Neuronal stem cell (in vitro differentiated cells): ENCODE data around the gene NMNAT3.

ENCODE experiments used
- DNase-seq: peaks from one replicate; pipeline ENCODE4 v3.0.0-alpha.2; 2013; ENCODE audit warnings: low spot score
- H2AFZ ChIP-seq: one replicate; pipeline ENCODE4 v1.6.1; 2013; ENCODE audit warnings: mild to moderate bottlenecking, low read length, inconsistent platforms
- H2AK5ac ChIP-seq: 2 replicates; pipeline ENCODE4 v1.6.1; 2013; ENCODE audit warnings: low read depth, mild to moderate bottlenecking, inconsistent platforms, low read length, moderate library complexity, mixed read lengths
- H2BK120ac ChIP-seq: 2 replicates; pipeline ENCODE4 v1.6.1; 2013; ENCODE audit warnings: low read depth, mild to moderate bottlenecking, inconsistent platforms, low read length, moderate library complexity, mixed read lengths
- H2BK12ac ChIP-seq: one replicate; pipeline ENCODE4 v1.6.1; 2013; ENCODE audit warnings: low read length, inconsistent platforms
- H2BK15ac ChIP-seq: 2 replicates; pipeline ENCODE4 v1.6.1; 2013; ENCODE audit warnings: mild to moderate bottlenecking, low read length, inconsistent platforms, mixed read lengths
- H2BK5ac ChIP-seq: one replicate; pipeline ENCODE4 v1.6.1; 2013; ENCODE audit warnings: inconsistent platforms, mild to moderate bottlenecking, low read length, moderate library complexity
- H3K14ac ChIP-seq: one replicate; pipeline ENCODE4 v1.6.1; 2013; ENCODE audit warnings: low read length, inconsistent platforms
- H3K18ac ChIP-seq: 2 replicates; pipeline ENCODE4 v1.6.1; 2013; ENCODE audit warnings: low read length, inconsistent platforms
- H3K23ac ChIP-seq: 2 replicates; pipeline ENCODE4 v1.6.1; 2013; ENCODE audit warnings: low read depth, mild to moderate bottlenecking, mixed read lengths, low read length, inconsistent platforms; ENCODE audit not compliant: poor library complexity
- H3K27ac ChIP-seq: replicated peaks from 3 replicates; pipeline ENCODE4 v1.5.1; 2013; ENCODE audit warnings: low read length, inconsistent platforms
- H3K27me3 ChIP-seq, 3 experiments: 2 replicates each; pipeline ENCODE4 v1.6.1; 2013; ENCODE audit warnings: low read length in 3 of 3, mild to moderate bottlenecking in 2 of 3, inconsistent platforms in 1 of 3, low read depth in 1 of 3, mixed read lengths in 1 of 3, moderate library complexity in 1 of 3; ENCODE audit not compliant: control insufficient read depth in 3 of 3, insufficient read depth in 3 of 3
- H3K36me3 ChIP-seq, 2 donors: replicated peaks in 1 of 2; 2 replicates each; pipeline ENCODE4 v1.6.1; 2013; ENCODE audit warnings: low read length in 2 of 2; ENCODE audit not compliant: control insufficient read depth in 2 of 2, insufficient read depth in 2 of 2
- H3K4ac ChIP-seq: 2 replicates; pipeline ENCODE4 v1.6.1; 2013; ENCODE audit warnings: inconsistent platforms, mild to moderate bottlenecking, low read length, moderate library complexity
- H3K4me1 ChIP-seq, 2 donors: 1 replicate in 1 of 2; 2 replicates in 1 of 2; pipeline ENCODE4 v1.6.1; 2013; ENCODE audit warnings: low read length in 2 of 2, low read depth in 1 of 2; ENCODE audit not compliant: control insufficient read depth in 2 of 2, insufficient read depth in 1 of 2
- H3K4me2 ChIP-seq: one replicate; pipeline ENCODE4 v1.6.1; 2013; ENCODE audit warnings: mild to moderate bottlenecking, low read length, inconsistent platforms; ENCODE audit not compliant: insufficient read depth, poor library complexity, severe bottlenecking
- H3K4me3 ChIP-seq, 2 donors: 2 replicates each; pipeline ENCODE4 v1.5.1; 2013; ENCODE audit warnings: low read length in 2 of 2, mild to moderate bottlenecking in 2 of 2, inconsistent platforms in 1 of 2, moderate library complexity in 1 of 2
- H3K79me1 ChIP-seq: one replicate; pipeline ENCODE4 v1.6.1; 2013; ENCODE audit warnings: low read depth, mild to moderate bottlenecking, inconsistent platforms, low read length, moderate library complexity
- H3K9ac ChIP-seq: one replicate; pipeline ENCODE4 v1.6.1; 2013; ENCODE audit warnings: mild to moderate bottlenecking, low read depth, low read length, inconsistent platforms; ENCODE audit not compliant: poor library complexity
- H3K9me3 ChIP-seq, 2 donors: replicated peaks in 1 of 2; 2 replicates each; pipeline versions ENCODE3 to v1.6.1; 2013; ENCODE audit warnings: low read length in 2 of 2, mild to moderate bottlenecking in 2 of 2, inconsistent platforms in 1 of 2, low read depth in 1 of 2, mixed read lengths in 1 of 2, moderate library complexity in 1 of 2; ENCODE audit not compliant: control insufficient read depth in 2 of 2, insufficient read depth in 1 of 2
- H4K8ac ChIP-seq: one replicate; pipeline ENCODE4 v1.6.1; 2013; ENCODE audit warnings: low read depth, mild to moderate bottlenecking, inconsistent platforms, low read length, moderate library complexity
- H4K91ac ChIP-seq: one replicate; pipeline ENCODE4 v1.6.1; 2013; ENCODE audit warnings: low read length, low read depth, mild to moderate bottlenecking, inconsistent platforms; ENCODE audit not compliant: poor library complexity
- WGBS, 2 donors: extraction: QIAGEN DNeasy Blood & Tissue Kit; methylation state at CpG; one replicate each; pipeline ENCODE4 v1.1.7; 2013; ENCODE audit warnings: missing lambda C conversion rate in 2 of 2, mixed read lengths in 1 of 2; ENCODE audit not compliant: insufficient read length in 2 of 2, insufficient replicate concordance in 1 of 2; ENCODE audit errors: extremely low coverage in 2 of 2; 5-methylcytosine and 5-hydroxymethylcytosine counted together

The NMNAT3 gene

GRCh38 chr3:139657434-139657833, 20.3 kb downstream of the NMNAT3 start:
- H3K14ac ChIP-seq, result no peak overlapping the region
- no CpG with 5 or more reads among the region's 3 CpGs for WGBS, 2 donors
- no peaks in the 10 kb centered on the region for H3K9me3 ChIP-seq
- no peak overlapping the region for H3K27ac ChIP-seq
- H2BK120ac ChIP-seq, result no peak overlapping the region
- no peak overlapping the region for H3K18ac ChIP-seq
- H3K27me3 ChIP-seq, result peaks cover 0 to 8% (median 0%) of the 10 kb centered on the region in 3 experiments
- no peak overlapping the region for H3K4me2 ChIP-seq
- H3K9ac ChIP-seq, result no peak overlapping the region
- H2AFZ ChIP-seq, result no peak overlapping the region
- H2BK5ac ChIP-seq, result no peak overlapping the region
- no peak overlapping the region for H2AK5ac ChIP-seq
- no peaks in the 10 kb centered on the region for H3K36me3 ChIP-seq
- H4K8ac ChIP-seq, result no peak overlapping the region
- no peak overlapping the region for H3K4ac ChIP-seq
- no peak for DNase-seq
- no peak overlapping the region for H3K23ac ChIP-seq
- no peak overlapping the region for H4K91ac ChIP-seq
- no peak overlapping the region for H2BK12ac ChIP-seq
- H3K4me1 ChIP-seq, result peaks cover 0 to 4% of the 10 kb centered on the region in 2 donors
- H2BK15ac ChIP-seq, result no peak overlapping the region
- H3K4me3 ChIP-seq, result no peak overlapping the region
- H3K79me1 ChIP-seq, result no peaks in the 10 kb centered on the region

- H3K9ac ChIP-seq, result no peak overlapping the region
- WGBS, 2 donors, result no CpG with 5 or more reads among the region's 4 CpGs
- no peak overlapping the region for H3K14ac ChIP-seq
- H2BK120ac ChIP-seq, result no peak overlapping the region
- H4K91ac ChIP-seq, result no peak overlapping the region
- H3K4me2 ChIP-seq, result no peak overlapping the region
- H3K18ac ChIP-seq, result no peak overlapping the region
- no peaks in the 10 kb centered on the region for H3K79me1 ChIP-seq
- H3K4ac ChIP-seq, result no peak overlapping the region
- no peak overlapping the region for H2BK5ac ChIP-seq
- H3K4me3 ChIP-seq, result no peak overlapping the region
- no peaks in the 10 kb centered on the region for H3K9me3 ChIP-seq
- no peaks in the 10 kb centered on the region for H3K36me3 ChIP-seq
- no peak overlapping the region for H4K8ac ChIP-seq
- H2AFZ ChIP-seq, result no peak overlapping the region
- H3K23ac ChIP-seq, result no peak overlapping the region
- no peak overlapping the region for H2BK12ac ChIP-seq
- peaks cover 0 to 8% (median 0%) of the 10 kb centered on the region in 3 experiments for H3K27me3 ChIP-seq
- H3K27ac ChIP-seq, result no peak overlapping the region
- peaks cover 0 to 4% of the 10 kb centered on the region in 2 donors for H3K4me1 ChIP-seq
- no peak overlapping the region for H2BK15ac ChIP-seq
- no peak for DNase-seq
- H2AK5ac ChIP-seq, result no peak overlapping the region
Observed at GRCh38 chr3:139655909-139656595, 21.7 kb downstream of the NMNAT3 start.

- H2BK15ac ChIP-seq, result no peak overlapping the region
- WGBS, 2 donors, result no CpG with 5 or more reads among the region's 6 CpGs
- H2AK5ac ChIP-seq, result no peak overlapping the region
- no peak overlapping the region for H3K18ac ChIP-seq
- no peak overlapping the region for H4K8ac ChIP-seq
- H2BK120ac ChIP-seq, result no peak overlapping the region
- no peak overlapping the region for H3K23ac ChIP-seq
- H3K27me3 ChIP-seq, result peaks cover 0 to 8% (median 0%) of the 10 kb centered on the region in 3 experiments
- H3K4me3 ChIP-seq, result no peak overlapping the region
- no peak overlapping the region for H2BK12ac ChIP-seq
- H3K14ac ChIP-seq, result no peak overlapping the region
- H3K9me3 ChIP-seq, result no peaks in the 10 kb centered on the region
- peaks cover 0 to 4% of the 10 kb centered on the region in 2 donors for H3K4me1 ChIP-seq
- H3K4ac ChIP-seq, result no peak overlapping the region
- no peak overlapping the region for H2AFZ ChIP-seq
- H3K27ac ChIP-seq, result no peak overlapping the region
- no peak overlapping the region for H4K91ac ChIP-seq
- H3K4me2 ChIP-seq, result no peak overlapping the region
- H3K36me3 ChIP-seq, result no peaks in the 10 kb centered on the region
- DNase-seq, result no peak
- H3K9ac ChIP-seq, result no peak overlapping the region
- H3K79me1 ChIP-seq, result no peaks in the 10 kb centered on the region
- H2BK5ac ChIP-seq, result no peak overlapping the region
Observed at GRCh38 chr3:139654637-139655365, 23.0 kb downstream of the NMNAT3 start.

- no peak overlapping the region for H3K9ac ChIP-seq
- H2BK5ac ChIP-seq, result no peak overlapping the region
- no peak overlapping the region for H2AK5ac ChIP-seq
- H3K27ac ChIP-seq, result no peak overlapping the region
- no peak overlapping the region for H4K91ac ChIP-seq
- no CpG with 5 or more reads among the region's 9 CpGs for WGBS, 2 donors
- H3K18ac ChIP-seq, result no peak overlapping the region
- no peak overlapping the region for H2BK120ac ChIP-seq
- no peak overlapping the region for H4K8ac ChIP-seq
- no peaks in the 10 kb centered on the region for H3K36me3 ChIP-seq
- no peak overlapping the region for H3K23ac ChIP-seq
- no peaks in the 10 kb centered on the region for H3K79me1 ChIP-seq
- no peak overlapping the region for H3K4me3 ChIP-seq
- no peak overlapping the region for H2BK15ac ChIP-seq
- no peak for DNase-seq
- no peaks in the 10 kb centered on the region for H3K9me3 ChIP-seq
- no peak overlapping the region for H3K14ac ChIP-seq
- H2BK12ac ChIP-seq, result no peak overlapping the region
- H3K4me1 ChIP-seq, result peaks cover 0 to 4% of the 10 kb centered on the region in 2 donors
- no peak overlapping the region for H3K4me2 ChIP-seq
- no peak overlapping the region for H2AFZ ChIP-seq
- peaks cover 0 to 8% (median 0%) of the 10 kb centered on the region in 3 experiments for H3K27me3 ChIP-seq
- no peak overlapping the region for H3K4ac ChIP-seq
Observed at GRCh38 chr3:139653582-139653981, 24.2 kb downstream of the NMNAT3 start.
